ENCODE measurements around the gene C17orf75.
A peak's percentile ranks its signal among the peaks of the same experiment; 100 is the strongest.
"Not testable (repeated sequence)": the region's sequence is repeated elsewhere in the genome, so short reads cannot be mapped to it uniquely, and the experiment has no call there.

C17orf75 gene

GRCh38 chr17:32341857-32342602, at the start of gene C17orf75:
TSS of gene C17orf75 (minus strand) at chr17:32342173. CDS start at chr17:32342139, 34 bp downstream.
- DNase-seq, result peak; percentile 74 to 76

GRCh38 chr17:32388613-32389459, 46.9 kb upstream of the C17orf75 start:
- no peak for DNase-seq

GRCh38 chr17:32388128-32388527, 46.2 kb upstream of the C17orf75 start:
- DNase-seq, result not testable (repeated sequence)

DNA sequence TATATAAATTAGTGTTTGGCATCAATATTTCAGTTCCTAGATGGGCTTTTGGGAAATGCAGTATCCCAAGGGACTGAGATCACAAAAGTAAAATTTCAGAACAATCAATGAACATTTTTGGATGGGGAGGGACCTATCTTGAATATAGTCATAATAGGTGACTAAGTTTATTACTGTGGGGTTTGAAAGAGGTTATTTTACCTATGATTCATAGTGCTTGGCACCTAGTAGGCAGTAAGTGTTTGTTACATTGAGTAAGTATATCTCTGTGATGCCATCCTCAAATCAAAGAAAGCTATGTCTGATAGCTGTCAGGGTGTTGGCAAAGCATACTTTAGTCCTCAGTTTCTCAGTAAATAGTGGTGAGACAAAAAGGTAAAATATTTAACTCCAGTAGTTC, 44.9 kb upstream of the C17orf75 start:
- no peak for DNase-seq

DNA sequence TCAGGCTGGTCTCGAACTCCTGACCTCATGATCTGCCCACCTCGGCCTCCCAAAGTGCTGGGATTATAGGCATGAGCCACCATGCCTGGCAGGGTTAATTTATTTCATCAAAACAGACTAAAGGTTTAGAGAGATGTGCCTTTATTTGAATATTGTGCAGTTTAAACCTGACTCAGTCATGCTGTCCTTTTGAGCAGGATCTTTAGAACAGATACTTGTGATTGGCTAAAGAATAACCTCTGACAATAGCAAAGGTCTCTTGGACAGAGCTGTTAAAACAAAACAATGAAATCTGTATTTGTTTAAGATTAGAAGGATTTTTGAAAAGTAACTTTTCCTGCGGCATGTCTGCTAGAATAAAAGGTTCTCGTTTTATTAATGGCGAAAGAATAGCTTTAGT, 44.0 kb upstream of the C17orf75 start:
- DNase-seq, result no peak

GRCh38 chr17:32385121-32385520, 43.1 kb upstream of the C17orf75 start:
- no peak for DNase-seq

DNA sequence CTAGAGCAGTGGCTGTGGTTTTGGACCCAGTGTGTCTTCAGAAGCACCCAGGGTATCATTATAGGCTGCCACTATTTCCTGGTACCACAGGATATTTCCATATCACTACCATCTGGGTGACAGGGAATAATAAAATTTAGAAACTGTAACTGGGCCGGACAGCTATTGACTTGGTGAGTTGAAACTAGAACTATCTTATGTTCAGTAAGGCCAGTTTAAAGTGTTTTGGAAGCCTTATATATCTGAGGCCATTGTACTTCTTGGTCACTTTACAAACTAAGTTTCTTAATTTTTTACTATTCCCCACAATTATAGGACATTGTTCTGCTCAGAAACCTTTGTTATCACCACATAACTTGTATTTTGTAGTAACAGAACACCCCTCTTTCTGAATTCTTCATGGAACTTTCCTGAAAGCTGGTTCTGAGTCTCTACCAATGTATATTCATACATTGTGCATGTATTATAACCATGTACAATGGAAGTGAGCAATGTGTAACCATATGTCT, 42.0 kb upstream of the C17orf75 start:
- no peak for DNase-seq

DNA sequence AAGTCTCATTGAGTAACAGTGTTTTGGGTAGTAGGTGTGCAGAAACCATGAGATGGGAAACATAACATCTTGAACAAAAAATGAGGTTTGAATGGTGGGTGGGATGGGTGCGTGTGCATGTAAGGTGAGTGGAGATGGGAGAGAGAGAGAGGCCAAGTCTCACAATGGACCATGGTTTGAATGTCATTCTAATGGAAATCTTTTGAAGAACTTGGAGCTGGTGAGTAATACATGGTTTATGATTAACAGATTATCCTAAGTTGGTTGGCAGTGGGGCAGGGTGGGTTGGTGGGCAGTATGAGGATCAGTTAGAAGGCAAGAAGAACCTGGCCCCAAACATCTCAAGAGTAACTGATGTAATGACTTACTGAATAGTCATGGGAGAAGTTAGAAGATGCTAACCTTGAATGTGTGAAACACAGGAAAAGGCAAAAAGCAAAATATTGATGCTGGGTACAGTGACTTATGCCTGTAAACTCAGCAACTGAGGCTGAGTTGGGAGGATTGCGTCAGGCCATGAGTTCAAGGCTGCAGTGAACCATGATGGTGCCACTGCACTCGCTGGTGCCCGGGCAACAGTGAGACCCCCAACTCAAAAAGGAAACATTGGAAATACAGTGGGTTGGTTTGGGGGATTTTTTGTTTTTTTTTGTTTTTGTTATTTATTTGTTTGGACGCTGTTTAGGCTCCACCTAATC, 40.7 kb upstream of the C17orf75 start:
- DNase-seq, result no peak

DNA sequence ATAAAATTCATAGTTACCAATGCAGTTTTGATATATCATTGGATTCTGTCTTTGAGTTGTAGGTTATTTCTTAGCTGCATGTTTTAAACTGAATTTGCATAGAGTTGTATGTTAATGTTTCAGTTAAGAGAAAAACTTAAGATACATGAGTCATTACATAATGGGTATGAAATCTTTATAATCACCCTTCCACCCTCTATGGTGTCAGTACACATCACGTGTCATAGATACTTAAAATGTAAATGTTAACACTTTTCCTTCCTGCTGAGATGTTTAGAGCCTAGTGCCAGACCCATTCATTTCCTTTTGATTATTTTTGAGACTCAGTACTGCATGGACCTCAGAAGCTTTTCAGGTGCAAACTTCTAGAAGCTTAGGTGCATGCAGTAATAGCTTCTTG, 28.5 kb upstream of the C17orf75 start:
- DNase-seq, result no peak

- no peak for DNase-seq
These were observed 19.3 kb upstream of the C17orf75 start for GRCh38 chr17:32361270-32361669.

- no peak for DNase-seq
These were observed 15.6 kb upstream of the C17orf75 start for GRCh38 chr17:32357615-32358014.

DNA sequence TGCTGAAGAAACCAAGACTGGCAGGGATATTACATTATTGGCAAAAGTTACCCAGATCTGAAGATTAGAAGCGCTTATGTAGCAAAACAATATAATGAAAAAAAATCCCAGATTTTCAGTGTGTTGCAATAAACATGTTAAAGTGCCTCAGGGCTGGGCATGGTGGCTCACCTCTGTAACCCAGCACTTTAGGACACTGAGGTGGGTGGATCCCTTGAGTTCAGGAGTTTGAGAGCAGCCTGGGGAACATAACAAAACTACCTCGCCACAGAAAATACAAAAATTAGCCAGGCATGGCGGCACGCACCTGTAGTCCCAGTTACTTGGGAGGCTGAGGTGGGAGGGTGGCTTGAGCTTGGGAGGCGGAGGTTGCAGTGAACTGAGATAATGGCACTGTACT, 14.8 kb upstream of the C17orf75 start:
- DNase-seq, result no peak

DNA sequence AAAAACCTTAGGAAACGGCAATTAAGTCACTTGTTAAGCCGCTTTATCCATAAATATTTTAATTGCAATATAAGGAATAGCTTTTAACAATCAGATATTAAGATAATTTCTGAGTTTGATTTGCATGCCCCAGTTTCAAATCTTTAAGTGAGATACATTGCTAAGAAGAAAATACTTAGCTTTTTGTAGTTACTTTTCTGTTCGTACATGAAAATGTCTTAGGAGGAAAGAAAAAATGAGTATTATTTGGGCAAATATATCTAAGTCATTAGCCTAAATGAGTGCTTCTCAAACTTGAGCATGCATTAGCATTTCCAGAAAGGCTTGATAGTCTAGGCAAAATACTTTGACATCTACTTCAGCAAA, 14.4 kb upstream of the C17orf75 start:
- no peak for DNase-seq

DNA sequence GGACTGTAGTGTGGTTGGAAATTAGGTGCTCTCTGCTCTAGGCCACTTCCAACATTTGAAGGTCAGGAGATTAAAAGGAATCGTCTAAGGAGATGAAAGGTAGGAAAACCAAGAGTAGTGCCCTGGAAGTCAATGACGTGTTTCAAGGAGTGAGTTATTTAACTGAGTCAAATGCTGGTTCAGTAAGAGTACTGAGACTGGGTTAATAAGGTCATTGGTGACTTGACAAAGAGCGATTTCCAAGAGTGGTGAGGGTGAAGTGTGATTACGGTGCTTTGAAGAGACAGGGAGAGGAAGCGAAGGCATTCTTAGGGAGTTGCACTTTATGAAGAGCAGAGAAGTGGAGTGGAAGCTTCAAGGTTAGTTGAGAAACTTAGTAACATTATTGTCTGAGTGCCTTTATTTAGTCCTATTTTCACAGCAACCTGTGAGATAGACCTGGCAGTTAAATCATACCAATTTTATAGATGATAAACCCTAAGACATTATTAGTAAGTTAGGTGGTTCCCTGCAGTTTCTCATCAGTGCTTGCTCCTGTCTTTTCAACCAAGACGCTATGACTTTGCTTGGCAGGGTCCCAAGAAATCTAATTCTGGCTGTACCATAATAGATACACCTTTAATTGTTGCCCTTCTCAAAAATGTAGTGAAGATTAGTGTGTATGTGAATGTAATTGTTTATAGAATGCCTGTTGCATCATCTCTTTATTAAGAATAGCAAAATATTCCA, 13.8 kb upstream of the C17orf75 start:
- DNase-seq, result no peak

DNA sequence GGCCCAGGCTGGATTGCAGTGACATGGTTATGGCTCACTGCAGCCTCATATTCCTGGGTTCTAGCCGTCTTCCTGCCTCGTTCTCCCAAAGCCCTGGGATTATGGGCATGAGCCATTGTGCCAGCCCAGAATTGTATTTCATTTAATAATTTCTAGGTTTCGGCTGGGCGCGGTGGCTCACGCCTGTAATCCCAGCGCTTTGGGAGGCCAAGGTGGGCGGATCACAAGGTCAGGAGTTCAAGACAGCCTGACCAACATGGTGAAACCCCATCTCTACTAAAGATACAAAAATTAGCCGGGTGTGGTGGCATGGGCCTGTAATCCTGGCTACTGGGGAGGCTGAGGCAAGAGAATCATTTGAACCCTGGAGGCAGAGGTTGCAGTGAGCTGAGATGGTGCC, 10.8 kb upstream of the C17orf75 start:
- DNase-seq, result not testable (repeated sequence)

GRCh38 chr17:32350666-32351418, 8.9 kb upstream of the C17orf75 start:
- DNase-seq, result peak; percentile 77 to 86

GRCh38 chr17:32349854-32350665, 8.1 kb upstream of the C17orf75 start, which contains the start of gene ZNF207:
TSS of gene ZNF207 (plus strand) at chr17:32350157. CDS start at chr17:32350286, 129 bp downstream.
- DNase-seq, result peak; percentile 98 to 99

GRCh38 chr17:32349503-32349853, 7.5 kb upstream of the C17orf75 start:
- no peak for DNase-seq

DNA sequence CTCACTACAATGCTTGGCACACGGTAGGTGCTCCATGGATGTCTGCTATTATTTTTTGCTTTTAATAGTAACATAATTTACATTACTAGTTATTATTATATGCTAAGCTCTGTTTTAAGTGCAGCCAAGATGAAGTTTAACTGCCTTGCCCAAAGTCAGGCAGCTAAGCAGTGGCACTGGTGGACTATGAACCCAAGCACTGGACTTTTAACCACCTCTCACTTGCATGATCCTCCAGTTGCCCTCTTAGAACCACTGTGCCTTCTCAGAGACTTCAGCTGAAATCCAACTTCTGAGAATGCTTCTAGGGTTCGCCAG, 6.5 kb upstream of the C17orf75 start:
- DNase-seq, result no peak

DNA sequence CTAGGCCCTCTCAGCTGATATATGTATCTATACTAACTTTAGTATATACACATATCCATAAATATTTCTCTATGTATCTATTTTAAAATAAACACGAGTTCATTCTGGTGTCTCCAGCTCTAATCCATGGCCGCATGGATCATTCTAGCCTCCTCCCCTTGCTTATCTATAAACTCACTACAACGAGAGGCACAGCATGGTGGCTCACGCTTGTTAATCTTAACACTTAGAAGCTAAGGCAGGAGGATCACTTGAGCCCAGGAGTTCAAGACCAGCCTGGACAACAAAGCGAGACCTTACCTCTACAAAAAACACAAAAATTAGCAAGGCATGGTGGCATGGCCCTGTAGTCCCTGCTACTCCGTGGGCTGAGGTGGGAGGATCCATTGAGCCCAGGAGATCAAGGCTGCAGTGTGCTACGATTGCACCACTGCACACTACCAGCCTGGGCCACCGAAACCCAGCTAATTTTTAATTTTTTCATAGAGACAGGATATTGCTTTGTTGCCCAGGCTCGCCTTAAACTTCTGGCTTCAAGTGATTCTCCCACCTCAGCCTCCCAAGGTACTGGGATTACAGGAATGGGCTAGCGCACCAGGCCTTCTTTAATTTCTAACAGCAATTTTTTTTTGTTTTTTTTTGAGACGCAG, 4.1 kb upstream of the C17orf75 start:
- DNase-seq, result no peak

Measured in AML-193 (cell line).